ENCODE data around the gene RCOR1.
"Not testable (repeated sequence)": the region's sequence is repeated elsewhere in the genome, so short reads cannot be mapped to it uniquely, and the experiment has no call there.

The RCOR1 gene

GRCh38 chr14:102560458-102561261 lies 31.8 kb upstream of the RCOR1 start:
- H3K36me3 Mint-ChIP-seq, result no peaks in the 10 kb centered on the region
- H3K27me3 Mint-ChIP-seq, result no peaks in the 10 kb centered on the region
- H3K4me1 Mint-ChIP-seq, result peaks cover 19 to 26% of the 10 kb centered on the region in 2 donors
- H3K27ac Mint-ChIP-seq, result peak overlapping the region; percentile 59
- no peak overlapping the region for H3K4me3 Mint-ChIP-seq
- no peaks in the 10 kb centered on the region for H3K9me3 Mint-ChIP-seq
- DNase-seq (no peak), ATAC-seq (replicated peaks) (peak; percentile 38 to 52)

DNA sequence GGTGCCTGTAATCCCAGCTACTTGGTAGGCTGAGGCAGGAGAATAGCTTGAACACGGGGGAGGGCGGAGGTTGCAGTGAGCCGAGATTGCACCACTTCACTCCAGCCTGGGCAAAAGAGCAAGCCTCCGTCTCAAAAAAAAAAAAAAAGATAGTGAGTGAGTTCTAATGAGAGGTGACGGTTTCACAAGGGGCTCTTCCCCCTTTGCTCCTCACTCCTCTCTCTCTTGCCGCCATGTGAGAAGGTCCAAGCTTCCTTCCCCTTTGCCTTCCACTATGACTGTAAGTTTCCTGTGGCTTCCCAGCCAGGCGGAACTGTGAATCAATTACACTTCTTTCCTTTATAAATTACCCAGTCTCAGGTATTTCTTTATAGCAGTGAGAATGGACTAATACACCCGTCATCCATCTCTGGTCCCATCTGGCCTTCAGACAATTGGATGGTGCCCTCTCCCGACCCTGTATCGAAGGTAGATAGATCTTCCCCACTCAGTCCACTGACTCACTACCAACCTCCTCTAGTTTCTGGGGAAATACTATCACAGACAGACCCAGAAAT lies 27.0 kb upstream of the RCOR1 start:
- H3K4me3 Mint-ChIP-seq, result peak overlapping the region in 1 of 2 donors; percentile 1
- ATAC-seq (replicated peaks), result peak; percentile 89 to 91

GRCh38 chr14:102565959-102566358 lies 26.5 kb upstream of the RCOR1 start:
- peak; percentile 33 to 49 for ATAC-seq (replicated peaks)
- H3K27me3 Mint-ChIP-seq, result no peaks in the 10 kb centered on the region
- H3K27ac Mint-ChIP-seq, result peak overlapping the region; percentile 92
- peaks cover 24 to 33% of the 10 kb centered on the region in 2 donors for H3K4me1 Mint-ChIP-seq
- peak overlapping the region in 1 of 2 donors; percentile 19 for H3K4me3 Mint-ChIP-seq
- no peaks in the 10 kb centered on the region for H3K36me3 Mint-ChIP-seq
- H3K9me3 Mint-ChIP-seq, result no peaks in the 10 kb centered on the region
- no peak for DNase-seq

More for the DNA sequence above, 27.0 kb upstream of the RCOR1 start:
- Mint-ChIP-seq H3K4me1 (peaks cover 29 to 38% of the 10 kb centered on the region in 2 donors), H3K9me3 (no peaks in the 10 kb centered on the region), H3K27ac (peak overlapping the region; percentile 77), H3K27me3 (no peaks in the 10 kb centered on the region), H3K36me3 (no peaks in the 10 kb centered on the region)
- peak; percentile 71 for DNase-seq

- H3K27ac Mint-ChIP-seq, result peak overlapping the region; percentile 65
- H3K4me1 Mint-ChIP-seq, result peaks cover 23 to 34% of the 10 kb centered on the region in 2 donors
- DNase-seq, result no peak
- H3K4me3 Mint-ChIP-seq, result no peak overlapping the region
- no peaks in the 10 kb centered on the region for H3K9me3 Mint-ChIP-seq
- ATAC-seq (replicated peaks), result peak; percentile 34 to 43
- no peaks in the 10 kb centered on the region for H3K36me3 Mint-ChIP-seq
- no peaks in the 10 kb centered on the region for H3K27me3 Mint-ChIP-seq
Observed at GRCh38 chr14:102568115-102568614, 24.3 kb upstream of the RCOR1 start.

GRCh38 chr14:102570334-102570995 lies 22.0 kb upstream of the RCOR1 start:
- Mint-ChIP-seq H3K27ac (no peak overlapping the region), H3K36me3 (no peaks in the 10 kb centered on the region), H3K4me1 (peaks cover 27 to 39% of the 10 kb centered on the region in 2 donors), H3K9me3 (no peaks in the 10 kb centered on the region), H3K27me3 (no peaks in the 10 kb centered on the region), H3K4me3 (no peak overlapping the region)
- ATAC-seq (replicated peaks) (no peak), DNase-seq (no peak)

DNA sequence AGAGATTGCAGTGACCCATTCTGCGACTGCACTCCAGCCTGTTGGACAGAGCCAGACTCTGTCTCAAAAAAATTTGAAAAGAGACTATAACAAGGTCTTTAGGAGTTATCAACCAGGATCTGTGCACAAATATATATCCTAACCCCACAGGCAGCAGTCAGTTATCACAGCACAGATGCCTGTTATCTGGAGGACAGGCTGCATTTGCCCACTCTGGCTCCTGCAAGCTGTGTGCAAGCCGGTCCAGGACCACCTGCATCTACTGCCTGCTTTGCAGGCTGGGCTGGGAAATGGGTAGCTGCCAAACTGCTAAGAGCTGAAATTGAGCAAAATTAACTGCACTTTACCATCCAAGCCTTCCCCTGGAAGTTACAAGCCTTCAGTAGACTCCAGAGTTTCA lies 21.4 kb upstream of the RCOR1 start:
- no peaks in the 10 kb centered on the region for H3K36me3 Mint-ChIP-seq
- H3K9me3 Mint-ChIP-seq, result no peaks in the 10 kb centered on the region
- H3K4me3 Mint-ChIP-seq, result no peak overlapping the region

GRCh38 chr14:102571478-102572042 lies 20.9 kb upstream of the RCOR1 start:
- Mint-ChIP-seq H3K27me3 (no peaks in the 10 kb centered on the region), H3K27ac (no peak overlapping the region), H3K4me3 (no peak overlapping the region), H3K4me1 (peaks cover 21 to 30% of the 10 kb centered on the region in 2 donors), H3K9me3 (no peaks in the 10 kb centered on the region), H3K36me3 (no peaks in the 10 kb centered on the region)
- DNase-seq (no peak), ATAC-seq (replicated peaks) (no peak)

More for the DNA sequence above, 21.4 kb upstream of the RCOR1 start:
- Mint-ChIP-seq H3K27ac (no peak overlapping the region), H3K4me1 (peaks cover 23 to 35% of the 10 kb centered on the region in 2 donors), H3K27me3 (no peaks in the 10 kb centered on the region)
- ATAC-seq (replicated peaks) (no peak), DNase-seq (no peak)

- not testable (repeated sequence) for H3K27me3 Mint-ChIP-seq, DNase-seq, H3K36me3 Mint-ChIP-seq, H3K9me3 Mint-ChIP-seq
- ATAC-seq (replicated peaks), result peak; percentile 30 to 65
- Mint-ChIP-seq H3K4me1 (peaks cover 18 to 25% of the 10 kb centered on the region in 2 donors), H3K4me3 (peak overlapping the region; percentile 30 to 52), H3K27ac (peak overlapping the region; percentile 31)
Observed at GRCh38 chr14:102573161-102573560, 19.3 kb upstream of the RCOR1 start.

- DNase-seq (peak; percentile 15), ATAC-seq (replicated peaks) (peak; percentile 91 to 94)
- Mint-ChIP-seq H3K9me3 (no peaks in the 10 kb centered on the region), H3K4me3 (peak overlapping the region; percentile 30 to 52), H3K27ac (peak overlapping the region; percentile 31), H3K27me3 (no peaks in the 10 kb centered on the region), H3K36me3 (no peaks in the 10 kb centered on the region), H3K4me1 (peaks cover 15 to 24% of the 10 kb centered on the region in 2 donors)
Observed at GRCh38 chr14:102573591-102574046, 18.8 kb upstream of the RCOR1 start.

GRCh38 chr14:102574281-102575159 lies 17.9 kb upstream of the RCOR1 start:
- Mint-ChIP-seq H3K4me3 (peak overlapping the region; percentile 30 to 52), H3K27ac (no peak overlapping the region), H3K27me3 (no peaks in the 10 kb centered on the region), H3K4me1 (peaks cover 12 to 26% of the 10 kb centered on the region in 2 donors), H3K9me3 (no peaks in the 10 kb centered on the region), H3K36me3 (no peaks in the 10 kb centered on the region)
- no peak for DNase-seq
- no peak for ATAC-seq (replicated peaks)

DNA sequence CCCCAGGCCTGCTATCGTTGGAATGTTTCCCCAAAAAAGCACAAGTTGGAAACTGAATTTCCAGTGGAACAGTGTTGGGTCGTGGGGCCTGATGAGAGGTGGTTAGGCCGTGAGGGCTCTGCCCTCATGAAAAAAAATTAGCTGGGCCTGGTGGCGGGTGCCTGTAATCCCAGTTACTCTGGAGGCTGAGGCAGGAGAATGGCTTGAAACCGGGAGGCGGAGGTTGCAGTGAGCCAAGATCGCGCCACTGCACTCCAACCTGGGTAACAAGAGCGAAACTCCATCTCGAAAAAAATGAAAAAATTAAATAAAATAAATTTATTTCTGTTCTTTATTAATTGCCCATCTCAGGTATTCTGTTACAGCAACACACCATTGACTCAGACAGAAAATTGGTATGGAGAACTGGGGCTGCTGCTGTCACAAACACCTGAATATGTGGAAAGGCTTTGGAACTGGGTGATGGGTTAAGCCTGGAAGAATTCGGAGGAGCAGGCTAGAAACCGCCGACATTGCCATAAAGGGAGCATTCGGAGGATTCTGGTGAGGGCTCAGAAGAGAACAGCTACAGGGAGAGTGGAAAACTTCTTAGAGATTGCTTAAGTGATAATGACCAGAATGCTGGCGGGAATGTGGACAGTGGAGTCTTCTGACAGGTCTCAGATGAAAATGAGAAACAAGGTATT lies 17.1 kb upstream of the RCOR1 start:
- Mint-ChIP-seq H3K27ac (peak overlapping the region; percentile 75), H3K27me3 (no peaks in the 10 kb centered on the region), H3K4me1 (peaks cover 12 to 26% of the 10 kb centered on the region in 2 donors), H3K9me3 (no peaks in the 10 kb centered on the region), H3K4me3 (no peak overlapping the region), H3K36me3 (no peaks in the 10 kb centered on the region)
- ATAC-seq (replicated peaks) (no peak), DNase-seq (no peak)

- H3K4me3 Mint-ChIP-seq; ATAC-seq (replicated peaks); H3K9me3 Mint-ChIP-seq; DNase-seq; H3K27me3 Mint-ChIP-seq; H3K36me3 Mint-ChIP-seq: not testable (repeated sequence)
- peaks cover 12 to 26% of the 10 kb centered on the region in 2 donors for H3K4me1 Mint-ChIP-seq
- peak overlapping the region; percentile 75 for H3K27ac Mint-ChIP-seq
Observed at GRCh38 chr14:102575846-102576428, 16.5 kb upstream of the RCOR1 start.

DNA sequence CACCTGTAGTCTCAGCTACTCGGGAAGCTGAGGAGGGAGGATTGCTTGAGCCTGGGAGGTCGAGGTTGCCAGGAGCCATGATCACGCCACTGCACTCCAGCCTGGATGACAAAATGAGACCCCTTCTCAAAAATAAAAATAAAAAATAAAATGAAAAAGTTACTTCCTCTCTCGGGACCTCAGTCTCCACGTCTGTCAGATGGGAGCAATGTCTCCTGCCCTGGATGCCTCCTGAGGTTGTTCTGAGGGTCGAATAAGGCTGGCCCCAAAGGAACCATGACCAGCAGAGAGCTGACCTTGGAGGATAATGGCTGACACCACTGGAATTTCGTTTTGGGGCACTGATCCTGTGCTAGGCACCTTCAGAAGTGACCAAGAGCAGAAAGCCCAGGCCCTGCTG lies 13.6 kb upstream of the RCOR1 start:
- Mint-ChIP-seq H3K36me3 (no peaks in the 10 kb centered on the region), H3K9me3 (no peaks in the 10 kb centered on the region), H3K27me3 (peaks cover 0 to 6% of the 10 kb centered on the region in 2 donors), H3K4me1 (peaks cover 4 to 17% of the 10 kb centered on the region in 2 donors), H3K4me3 (no peak overlapping the region), H3K27ac (no peak overlapping the region)
- DNase-seq (no peak), ATAC-seq (replicated peaks) (no peak)

Measured in stimulated activated naive B cell treated with anti-CD40 and anti-IgM and Interleukin-4, amounts not matched to agents 10 μg/mL and 1 μg/mL and 100 μg/mL, for 72 hours (primary cell).